ENCODE data around the gene RAP1GDS1. TPM values are rescaled to one million over a fixed set of nuclear protein-coding genes. Genes with fewer than 3 reads are reported as not detected.

Gene RAP1GDS1
- total RNA-seq, 1 experiment from 2014 or later = 25.7 TPM

DNA sequence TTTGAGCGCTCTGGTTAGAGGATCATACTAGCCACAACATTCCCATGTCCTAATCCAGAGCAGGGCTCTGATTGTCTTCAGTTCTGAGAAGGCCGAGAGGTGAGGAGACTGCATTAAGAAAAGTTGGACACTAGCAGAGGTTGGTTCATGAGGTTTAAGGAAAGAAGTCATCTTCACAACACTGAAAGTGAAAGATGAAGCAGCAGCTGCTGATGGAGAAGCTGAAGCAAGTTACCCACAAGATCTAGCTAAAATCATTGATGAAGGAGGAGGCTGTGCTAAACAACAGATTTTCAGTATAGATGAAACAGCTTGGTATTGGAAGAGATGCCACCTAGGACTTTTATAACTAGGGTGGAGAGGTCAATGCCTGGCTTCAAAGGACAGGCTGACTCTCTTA is 36.8 kb downstream of the RAP1GDS1 start:
- CTCF ChIA-PET = no interaction called here
- intact Hi-C loops (cut with micrococcal nuclease; ENCODE audit: unreplicated experiment) = no loop called here
- Histone ChIP-seq H3K4me2 (no peak overlapping the region), H3K27ac (no peak overlapping the region), H3K9me3 (ENCODE audit: insufficient read depth, low read depth) (peaks cover 5% of the 10 kb centered on the region; the same call in 1 of the 2 replicates), H4K20me1 (ENCODE audit: insufficient read depth) (no peaks in the 10 kb centered on the region), H2AFZ (no peak overlapping the region), H3K27me3 (ENCODE audit: insufficient read depth, low read depth) (no peaks in the 10 kb centered on the region), H3K9me2 (ENCODE audit: insufficient read depth) (no peaks in the 10 kb centered on the region), H3K36me3 (ENCODE audit: low read depth) (no peaks in the 10 kb centered on the region; the same call in 1 of the 2 replicates), H3K4me1 (replicated peaks; ENCODE audit: insufficient read depth) (no peaks in the 10 kb centered on the region), H3K4me3 (no peak overlapping the region), H3F3A (ENCODE audit: insufficient read depth, low read depth) (no peaks in the 10 kb centered on the region), H3K79me2 (ENCODE audit: low read depth) (0 out of 2 replicates have a peak, but pooled peaks cover 6% of the 10 kb centered on the region)
- DNase-seq = no peak
- no peak for TF ChIP-seq EZH2 (IDR thresholded peaks at IDR 0.05; ENCODE audit: low read depth)
- no peak for TF ChIP-seq CTCF (conservative IDR thresholded peaks at IDR 0.05)
- POLR2A ChIA-PET (ENCODE audit: unreplicated experiment) = no interaction called here
- BruUV-seq (replicated peaks) = no TSS peak

DNA sequence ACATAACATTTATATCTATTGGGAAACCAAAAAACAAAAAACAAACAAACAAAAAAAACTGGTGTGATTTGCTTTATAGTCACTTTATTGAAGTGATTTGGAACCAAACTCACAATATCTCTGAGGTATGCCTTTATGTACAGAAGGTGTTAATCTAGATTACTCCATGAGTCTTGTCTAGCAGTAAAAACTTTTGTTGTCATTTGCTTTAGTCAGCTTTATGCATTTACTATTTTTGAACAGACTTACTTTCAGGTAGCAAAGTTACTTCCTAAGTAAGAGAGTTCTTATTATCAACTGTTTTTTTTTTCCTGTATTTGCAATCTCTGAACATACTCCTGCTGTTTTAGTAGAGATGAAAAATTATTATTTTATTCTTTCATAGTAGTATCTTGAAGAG is 39.5 kb downstream of the RAP1GDS1 start:
- no peaks in the 10 kb centered on the region; the same call in 1 of the 2 replicates for H3K36me3 ChIP-seq (ENCODE audit: low read depth)
- H3K9me2 ChIP-seq (ENCODE audit: insufficient read depth) = no peaks in the 10 kb centered on the region
- intact Hi-C loops (cut with micrococcal nuclease; ENCODE audit: unreplicated experiment) = no loop called here
- H3K27ac ChIP-seq = no peak overlapping the region
- TF ChIP-seq CTCF (conservative IDR thresholded peaks at IDR 0.05) (no peak), EZH2 (IDR thresholded peaks at IDR 0.05; ENCODE audit: low read depth) (no peak)
- peaks cover 5% of the 10 kb centered on the region; the same call in 1 of the 2 replicates for H3K9me3 ChIP-seq (ENCODE audit: insufficient read depth, low read depth)
- no peak for DNase-seq
- H3K27me3 ChIP-seq (ENCODE audit: insufficient read depth, low read depth) = no peaks in the 10 kb centered on the region
- no peak overlapping the region for H3K4me2 ChIP-seq
- no peaks in the 10 kb centered on the region for H4K20me1 ChIP-seq (ENCODE audit: insufficient read depth)
- H3K4me1 ChIP-seq (replicated peaks; ENCODE audit: insufficient read depth) = no peaks in the 10 kb centered on the region
- peaks cover 18% of the 10 kb centered on the region; the same call in 1 of the 2 replicates for H3K79me2 ChIP-seq (ENCODE audit: low read depth)
- no peak overlapping the region for H3K4me3 ChIP-seq
- ChIA-PET POLR2A (ENCODE audit: unreplicated experiment) (no interaction called here), CTCF (no interaction called here)
- no peak overlapping the region for H2AFZ ChIP-seq
- H3F3A ChIP-seq (ENCODE audit: insufficient read depth, low read depth) = no peaks in the 10 kb centered on the region
- no TSS peak for BruUV-seq (replicated peaks)

GRCh38 chr4:98305576-98305975 is 44.4 kb downstream of the RAP1GDS1 start:
- intact Hi-C loops (cut with micrococcal nuclease; ENCODE audit: unreplicated experiment) = no loop called here
- Histone ChIP-seq H3K36me3 (ENCODE audit: low read depth) (no peaks in the 10 kb centered on the region), H3K4me2 (no peak overlapping the region), H3F3A (ENCODE audit: insufficient read depth, low read depth) (no peaks in the 10 kb centered on the region), H3K9me2 (ENCODE audit: insufficient read depth) (no peaks in the 10 kb centered on the region), H3K27me3 (ENCODE audit: insufficient read depth, low read depth) (no peaks in the 10 kb centered on the region), H2AFZ (no peak overlapping the region), H4K20me1 (ENCODE audit: insufficient read depth) (no peaks in the 10 kb centered on the region; the same call in 1 of the 2 replicates), H3K9me3 (ENCODE audit: insufficient read depth, low read depth) (peaks cover 5% of the 10 kb centered on the region; the same call in 1 of the 2 replicates), H3K4me1 (replicated peaks; ENCODE audit: insufficient read depth) (no peaks in the 10 kb centered on the region), H3K27ac (no peak overlapping the region), H3K4me3 (no peak overlapping the region), H3K79me2 (ENCODE audit: low read depth) (peaks cover 18% of the 10 kb centered on the region; the same call in 1 of the 2 replicates)
- TF ChIP-seq CTCF (conservative IDR thresholded peaks at IDR 0.05) (no peak), EZH2 (IDR thresholded peaks at IDR 0.05; ENCODE audit: low read depth) (no peak)
- POLR2A ChIA-PET (ENCODE audit: unreplicated experiment) = no interaction called here
- no TSS peak for BruUV-seq (replicated peaks)
- CTCF ChIA-PET = no interaction called here
- no peak for DNase-seq

Data from PC-9 (cell line).